Neural cell (in vitro differentiated cells): ENCODE data around the gene ARHGEF7.

Experiments
- CTCF ChIP-seq: fragments of 450-650 bp; IDR thresholded peaks from 2 replicates; pipeline ENCODE4 v1.5.1; 2014; ENCODE audit warnings: antibody characterized with exemption, mild to moderate bottlenecking, moderate library complexity; ENCODE audit not compliant: poor library complexity, severe bottlenecking
- EP300 ChIP-seq: fragments of 450-650 bp; conservative IDR thresholded peaks from 2 replicates; pipeline ENCODE4 v1.6.1; 2014; ENCODE audit warnings: antibody characterized with exemption, mild to moderate bottlenecking, moderate library complexity; ENCODE audit not compliant: poor library complexity, severe bottlenecking
- EZH2 ChIP-seq: fragments of 200-600, 300-800 bp; shearing (Covaris generic), sonication (generic); IDR thresholded peaks from 2 replicates; pipeline ENCODE4 v1.6.1; 2014; ENCODE audit warnings: antibody characterized with exemption, low read length, borderline replicate concordance, mild to moderate bottlenecking; ENCODE audit not compliant: insufficient read depth, poor library complexity, severe bottlenecking
- POLR2AphosphoS5 ChIP-seq: IDR thresholded peaks from 2 replicates; pipeline ENCODE4 v1.6.1; 2012
- TAF1 ChIP-seq: IDR thresholded peaks from 2 replicates; pipeline ENCODE4 v1.6.1; 2012; ENCODE audit warnings: low read depth

- TF ChIP-seq CTCF (no peak), TAF1 (no peak), EP300 (no peak), POLR2AphosphoS5 (no peak), EZH2 (no peak)
These were observed 44.5 kb downstream of the ARHGEF7 start for GRCh38 chr13:111159362-111160320.
